Measurements from ENCODE around the gene PCID2.

PCID2 gene

GRCh38 chr13:113141601-113141970, 66.9 kb downstream of the PCID2 start:
- no peak overlapping the region for H3K4me3 ChIP-seq (ENCODE audit: control insufficient read depth, low read depth, low read length)
- DNase-seq (ENCODE audit: low read depth) = no peak
- TF ChIP-seq CTCF (IDR thresholded peaks at IDR 0.05; ENCODE audit: control insufficient read depth, insufficient read depth, low read depth, low read length, missing control alignments) = no peak

DNA sequence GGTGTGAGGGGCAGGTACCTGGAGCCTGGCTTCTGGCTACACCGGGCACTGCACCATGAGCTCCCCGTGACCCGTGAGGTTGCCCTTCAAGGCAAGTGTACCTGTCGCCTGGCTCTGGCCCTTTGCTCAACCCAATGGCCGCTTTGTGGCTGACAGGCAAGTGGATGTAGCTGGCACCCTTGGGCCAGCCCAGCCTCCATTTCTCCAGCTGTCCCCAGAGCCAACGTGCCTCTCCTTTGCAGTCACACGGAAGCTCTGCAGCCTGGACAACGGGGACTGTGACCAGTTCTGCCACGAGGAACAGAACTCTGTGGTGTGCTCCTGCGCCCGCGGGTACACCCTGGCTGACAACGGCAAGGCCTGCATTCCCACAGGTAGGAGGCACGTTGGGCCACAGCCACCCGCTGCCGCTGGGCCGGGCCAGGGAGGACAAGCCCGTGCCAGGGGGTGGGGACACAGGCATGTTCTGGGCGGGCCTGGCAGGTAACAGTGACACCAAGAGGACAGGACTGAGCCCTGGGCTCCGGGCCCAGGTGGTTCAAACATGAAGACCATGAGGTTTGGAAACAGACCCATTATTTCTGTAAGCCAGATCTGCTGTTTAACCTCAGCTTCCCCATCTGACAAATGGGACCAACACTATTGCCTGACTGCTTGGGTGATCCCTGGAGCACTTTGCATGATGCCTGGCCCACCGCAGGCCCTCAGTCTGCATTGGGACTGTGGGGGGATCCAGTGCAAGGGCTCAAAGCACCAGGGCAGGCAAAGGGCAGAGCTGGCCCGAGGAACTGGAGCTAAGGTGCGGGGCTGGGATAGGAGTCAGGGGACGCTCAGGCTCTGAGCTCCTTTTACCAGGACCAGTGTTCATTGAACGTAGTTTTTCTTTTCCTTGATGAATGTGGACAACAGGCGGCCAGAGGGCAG, 67.5 kb downstream of the PCID2 start:
- TF ChIP-seq CTCF (IDR thresholded peaks at IDR 0.05; ENCODE audit: control insufficient read depth, insufficient read depth, low read depth, low read length, missing control alignments) = no peak
- DNase-seq (ENCODE audit: low read depth) = no peak

GRCh38 chr13:113139577-113139976, 68.9 kb downstream of the PCID2 start:
- TF ChIP-seq CTCF (IDR thresholded peaks at IDR 0.05; ENCODE audit: control insufficient read depth, insufficient read depth, low read depth, low read length, missing control alignments) = no peak
- no peak for DNase-seq (ENCODE audit: low read depth)
- H3K4me3 ChIP-seq (ENCODE audit: control insufficient read depth, low read depth, low read length) = no peak overlapping the region

More for the DNA sequence above, 67.5 kb downstream of the PCID2 start:
- H3K4me3 ChIP-seq (ENCODE audit: control insufficient read depth, low read depth, low read length) = no peak overlapping the region

GRCh38 chr13:113138792-113139551, 69.5 kb downstream of the PCID2 start:
- H3K4me3 ChIP-seq (ENCODE audit: control insufficient read depth, low read depth, low read length) = no peak overlapping the region
- TF ChIP-seq CTCF (IDR thresholded peaks at IDR 0.05; ENCODE audit: control insufficient read depth, insufficient read depth, low read depth, low read length, missing control alignments) = no peak
- DNase-seq (ENCODE audit: low read depth) = no peak

GRCh38 chr13:113137691-113138298, 70.7 kb downstream of the PCID2 start:
- no peak for TF ChIP-seq CTCF (IDR thresholded peaks at IDR 0.05; ENCODE audit: control insufficient read depth, insufficient read depth, low read depth, low read length, missing control alignments)
- no peak overlapping the region for H3K4me3 ChIP-seq (ENCODE audit: control insufficient read depth, low read depth, low read length)
- DNase-seq (ENCODE audit: low read depth) = no peak

DNA sequence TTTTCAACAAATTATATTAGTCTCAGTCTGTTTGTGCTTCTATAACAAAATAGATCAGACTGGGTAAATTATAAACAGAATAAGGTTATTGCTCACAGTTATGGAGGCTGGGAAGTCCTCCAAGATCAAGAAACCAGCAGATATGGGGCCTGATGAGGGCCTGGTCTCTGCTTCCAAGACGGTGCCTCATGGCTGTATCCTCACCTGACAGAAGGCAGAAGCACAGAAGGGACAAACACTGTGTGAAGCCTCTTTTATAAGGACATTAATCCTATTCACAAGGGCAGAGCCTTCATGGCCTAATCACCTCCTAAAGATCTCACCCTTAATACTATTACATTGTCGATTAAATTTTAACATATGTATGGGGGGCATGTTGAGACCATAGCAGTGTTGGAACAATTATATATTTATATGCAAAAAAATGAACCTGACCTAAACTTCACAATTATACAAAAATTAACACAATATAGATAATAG, 73.1 kb downstream of the PCID2 start:
- H3K4me3 ChIP-seq (ENCODE audit: control insufficient read depth, low read depth, low read length) = no peak overlapping the region
- no peak for DNase-seq (ENCODE audit: low read depth)
- TF ChIP-seq CTCF (IDR thresholded peaks at IDR 0.05; ENCODE audit: control insufficient read depth, insufficient read depth, low read depth, low read length, missing control alignments) = no peak
